ENCODE data around the gene RYR2. TPM values are rescaled to one million over a fixed set of nuclear protein-coding genes. Genes with fewer than 3 reads are reported as not detected.

The RYR2 gene
- total and polyA plus RNA-seq, 2 of the 8 experiments (the other 6 are each of a cell fraction or from before 2014, with no cell fraction given) = 1.3 to 4.4 TPM

- no peak for TF ChIP-seq NANOG (IDR thresholded peaks at IDR 0.05; ENCODE audit: insufficient read depth, low read depth, low read length, poor library complexity, severe bottlenecking)
- TF ChIP-seq TAF7 (optimal IDR thresholded peaks at IDR 0.05; ENCODE audit: borderline replicate concordance, low read depth, low read length) = no peak
- TF ChIP-seq CHD7 (IDR thresholded peaks at IDR 0.05; ENCODE audit: insufficient replicate concordance, low read length) = no peak
Measured at GRCh38 chr1:237140986-237141385, 99.0 kb downstream of the RYR2 start (continued).
